ENCODE results near the gene FBXO30.

The FBXO30 gene

DNA sequence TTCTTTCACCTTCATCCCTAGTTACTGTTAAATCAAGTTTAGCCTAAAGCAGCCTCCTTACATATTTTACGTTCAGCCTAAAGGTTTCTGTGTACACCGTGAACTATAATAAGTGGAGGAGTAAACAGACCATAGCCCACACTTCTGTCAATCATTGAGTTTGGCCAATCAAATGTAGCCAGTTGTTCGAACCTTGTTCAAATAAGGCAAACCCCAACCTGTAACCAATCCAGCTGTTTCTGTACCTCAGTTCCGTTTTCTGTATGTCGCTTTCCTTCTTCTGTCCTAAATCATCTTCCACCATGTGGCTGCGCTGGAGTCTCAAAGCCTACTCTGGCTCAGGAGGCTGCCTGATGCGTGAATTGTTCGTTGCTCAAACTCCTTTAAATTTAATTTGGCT lies 1.8 kb upstream of the FBXO30 start:
- no peak for DNase-seq (ENCODE audit: low spot score)

DNA sequence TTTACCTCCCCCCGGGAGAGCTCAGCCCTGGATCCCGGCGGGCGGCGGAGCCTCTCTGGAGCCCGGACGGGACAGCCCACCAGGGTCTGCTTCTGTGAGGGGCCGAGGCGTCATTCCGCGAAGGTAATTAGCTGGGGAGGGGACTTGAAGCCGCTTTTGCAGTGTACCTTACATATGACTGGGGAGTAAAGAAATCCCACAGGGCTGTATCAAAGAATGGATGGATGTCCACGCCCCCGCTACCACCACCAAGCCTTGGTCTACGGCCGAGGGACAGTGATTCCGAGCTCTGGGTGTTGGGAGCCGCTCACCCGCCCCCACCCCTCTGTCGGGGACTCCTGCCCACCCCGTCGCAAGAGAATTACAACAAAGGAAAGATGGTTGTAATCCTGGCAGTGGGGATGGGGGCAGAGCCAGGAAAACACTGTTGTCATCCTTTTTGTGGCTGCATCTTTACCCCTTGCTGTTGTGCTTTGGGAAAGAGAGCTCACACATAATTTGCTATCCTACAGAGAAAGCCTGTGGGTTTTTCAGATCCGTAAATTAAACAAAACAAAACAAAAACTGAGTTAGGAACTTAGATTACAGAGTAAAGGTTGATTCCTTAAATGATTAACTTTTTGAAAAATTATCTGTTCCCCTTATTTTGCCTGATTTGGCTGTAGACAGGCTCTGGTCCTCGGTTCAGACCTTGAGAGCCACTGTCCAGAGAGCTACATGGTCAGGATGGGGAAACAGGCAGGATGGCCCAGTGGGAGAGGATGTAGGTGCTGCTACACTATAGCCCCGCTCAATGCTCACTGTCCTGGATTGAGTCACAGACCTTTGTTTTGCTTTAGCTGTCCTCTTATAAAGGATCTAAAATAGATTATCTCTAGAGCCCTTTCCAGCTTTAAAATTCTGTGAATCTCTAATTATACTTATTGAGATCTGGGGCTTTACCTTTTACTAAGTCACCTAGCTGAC lies 997 bp upstream of the FBXO30 start:
- DNase-seq (ENCODE audit: low spot score) = peak; percentile 74

- no peak for DNase-seq (ENCODE audit: low spot score)
Observed at GRCh38 chr6:145814035-145814500, 527 bp downstream of the FBXO30 start.

DNA sequence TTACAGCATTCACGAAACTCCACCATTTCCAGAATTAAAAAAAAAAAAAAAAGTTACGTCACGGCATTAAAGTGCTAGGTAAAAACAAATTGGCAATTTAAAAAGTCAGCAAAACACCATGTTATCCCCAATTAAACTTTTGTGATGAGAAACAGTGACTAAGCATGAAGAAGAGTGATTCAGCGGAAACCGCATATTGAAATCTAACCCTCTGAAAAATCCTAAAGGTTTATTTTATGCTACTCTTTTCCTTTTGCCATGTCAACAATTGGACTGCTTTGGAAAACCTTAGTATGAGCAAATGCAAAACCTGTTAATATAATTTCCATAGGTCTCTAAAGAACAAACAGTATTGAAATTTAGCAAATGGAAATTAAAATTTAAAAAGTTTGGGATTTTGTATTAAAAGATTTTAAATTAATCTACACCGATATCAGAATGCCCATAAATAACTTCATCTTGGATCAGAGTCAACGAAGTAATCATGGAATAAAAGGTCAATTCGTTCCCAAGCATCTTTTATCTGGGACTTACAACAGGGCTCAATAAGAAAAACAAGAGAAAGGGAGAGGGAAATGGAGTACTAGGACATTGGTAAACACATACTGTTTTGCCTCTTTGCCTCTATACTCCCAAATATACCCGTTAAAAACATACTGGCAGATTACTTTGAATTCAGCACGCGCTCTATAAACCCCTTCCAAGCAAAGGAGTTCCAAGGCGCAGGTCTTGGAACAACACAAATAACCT lies 1.1 kb downstream of the FBXO30 start:
- peak; percentile 95 for DNase-seq (ENCODE audit: low spot score)

- DNase-seq (ENCODE audit: low spot score) = no peak
Observed at GRCh38 chr6:145811741-145812140, 2.9 kb downstream of the FBXO30 start.

- DNase-seq (ENCODE audit: low spot score) = no peak
Observed at GRCh38 chr6:145809785-145810184, 4.8 kb downstream of the FBXO30 start.

DNA sequence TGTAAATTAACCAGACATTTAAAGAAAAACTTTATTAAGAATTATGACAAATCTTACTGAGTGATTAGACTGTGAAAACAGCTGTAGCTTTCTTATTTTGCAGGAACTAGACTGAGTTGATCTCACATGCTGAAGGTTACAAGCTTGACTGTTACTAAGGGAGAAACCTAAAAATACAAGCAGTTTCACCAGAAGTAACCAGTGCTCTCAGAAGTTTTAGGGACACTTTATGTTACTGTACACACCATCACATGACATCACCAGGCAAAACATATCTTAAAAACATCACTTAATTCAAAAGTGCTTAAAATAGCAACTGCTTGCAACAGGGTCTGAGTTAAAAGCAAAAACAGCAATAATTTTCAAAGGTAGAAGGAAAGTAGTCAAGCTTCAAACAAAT lies 5.4 kb downstream of the FBXO30 start:
- DNase-seq (ENCODE audit: low spot score) = no peak

- DNase-seq (ENCODE audit: low spot score) = peak; percentile 35
Observed at GRCh38 chr6:145808239-145808638, 6.4 kb downstream of the FBXO30 start.

DNA sequence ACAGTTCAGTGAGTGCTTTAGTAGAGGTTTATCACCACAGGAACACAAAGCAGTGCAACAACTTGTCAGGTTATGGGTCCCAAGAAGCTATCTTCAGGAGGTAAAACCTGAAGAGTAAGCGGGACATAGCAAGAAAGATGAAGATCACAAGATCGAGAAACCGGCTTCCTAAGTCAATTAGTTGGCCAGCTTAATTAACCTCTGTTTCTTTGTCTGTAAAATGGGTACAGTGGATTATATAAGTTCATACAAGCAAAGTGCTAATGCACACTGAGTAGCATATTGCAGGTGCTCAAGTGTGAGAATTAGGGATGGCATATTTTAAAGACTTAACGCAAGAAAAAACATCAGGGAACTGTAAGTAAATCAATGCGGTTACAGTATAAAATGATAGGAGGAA lies 12.5 kb downstream of the FBXO30 start:
- DNase-seq (ENCODE audit: low spot score) = no peak

DNA sequence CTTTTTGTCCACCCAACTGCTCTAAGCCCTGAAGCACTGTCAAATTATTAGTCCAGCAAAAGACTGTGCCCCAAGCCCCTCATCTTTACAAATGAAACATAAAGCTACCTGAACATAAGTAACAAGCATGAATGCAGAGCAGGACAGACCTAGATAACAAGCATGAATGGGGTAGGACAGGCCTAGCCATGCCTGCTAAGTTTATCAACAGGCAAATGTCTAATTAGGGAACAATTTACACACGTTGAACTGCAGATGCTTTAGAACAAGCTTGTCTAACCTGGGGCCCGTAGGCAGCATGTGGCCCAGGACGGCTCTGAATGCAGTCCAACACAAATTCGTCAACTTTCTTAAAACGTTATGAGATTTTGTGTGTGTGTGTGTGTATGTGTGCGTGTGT lies 13.6 kb downstream of the FBXO30 start:
- DNase-seq (ENCODE audit: low spot score) = no peak

GRCh38 chr6:145798530-145798929 lies 16.1 kb downstream of the FBXO30 start:
- DNase-seq (ENCODE audit: low spot score) = no peak

GRCh38 chr6:145789443-145789842 lies 25.2 kb downstream of the FBXO30 start:
- DNase-seq (ENCODE audit: low spot score) = no peak

GRCh38 chr6:145787688-145788087 lies 26.9 kb downstream of the FBXO30 start:
- no peak for DNase-seq (ENCODE audit: low spot score)

GRCh38 chr6:145784683-145785082 lies 29.9 kb downstream of the FBXO30 start:
- no peak for DNase-seq (ENCODE audit: low spot score)

GRCh38 chr6:145783796-145784195 lies 30.8 kb downstream of the FBXO30 start:
- no peak for DNase-seq (ENCODE audit: low spot score)

DNA sequence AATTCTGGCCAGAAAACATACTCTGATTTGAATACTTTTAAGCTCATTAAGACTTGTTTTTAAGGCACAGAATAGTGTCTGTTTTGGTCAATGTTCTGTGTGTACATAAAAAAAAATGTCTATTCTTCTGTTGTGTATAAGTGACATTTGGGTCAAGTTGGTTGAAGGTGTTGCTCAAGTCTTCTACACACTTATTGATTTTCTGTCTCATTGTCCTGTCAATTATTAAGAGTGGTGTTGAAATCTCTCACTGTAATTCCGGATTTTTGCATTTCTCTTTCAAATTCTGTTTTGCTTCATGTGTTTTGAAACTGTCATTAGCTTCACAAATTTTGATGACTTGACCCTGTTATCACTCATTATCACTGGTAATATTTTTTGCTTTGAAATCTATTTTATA lies 41.7 kb downstream of the FBXO30 start:
- no peak for DNase-seq (ENCODE audit: low spot score)

- no peak for DNase-seq (ENCODE audit: low spot score)
Observed at GRCh38 chr6:145765449-145765848, 49.1 kb downstream of the FBXO30 start.

GRCh38 chr6:145763742-145764141 lies 50.9 kb downstream of the FBXO30 start:
- no peak for DNase-seq (ENCODE audit: low spot score)

GRCh38 chr6:145761584-145761983 lies 53.0 kb downstream of the FBXO30 start:
- DNase-seq (ENCODE audit: low spot score) = no peak

- DNase-seq (ENCODE audit: low spot score) = no peak
Observed at GRCh38 chr6:145758113-145758512, 56.5 kb downstream of the FBXO30 start.

DNA sequence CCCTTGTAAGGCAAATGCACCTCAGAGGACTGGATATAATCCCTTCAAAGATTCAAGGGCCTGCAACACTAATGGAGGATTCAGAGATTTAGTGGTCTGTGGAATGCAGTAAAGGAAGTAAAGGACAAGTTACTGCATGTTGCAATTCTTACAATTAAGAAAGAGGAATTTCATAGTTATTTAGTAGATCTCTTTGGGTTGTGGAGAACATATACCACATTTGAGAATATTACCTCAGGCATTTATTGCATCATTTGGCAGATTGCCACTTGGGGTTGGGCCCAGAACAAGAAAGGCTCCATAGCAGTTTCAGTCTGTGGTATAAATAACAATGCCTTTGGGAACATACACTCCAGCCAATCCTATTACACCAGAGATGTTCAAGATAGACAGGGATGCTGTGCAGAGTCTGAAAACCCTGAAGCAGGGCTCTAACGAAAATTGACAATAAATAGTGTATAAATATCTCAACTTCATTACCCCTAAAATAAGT lies 58.4 kb downstream of the FBXO30 start:
- DNase-seq (ENCODE audit: low spot score) = no peak

DNA sequence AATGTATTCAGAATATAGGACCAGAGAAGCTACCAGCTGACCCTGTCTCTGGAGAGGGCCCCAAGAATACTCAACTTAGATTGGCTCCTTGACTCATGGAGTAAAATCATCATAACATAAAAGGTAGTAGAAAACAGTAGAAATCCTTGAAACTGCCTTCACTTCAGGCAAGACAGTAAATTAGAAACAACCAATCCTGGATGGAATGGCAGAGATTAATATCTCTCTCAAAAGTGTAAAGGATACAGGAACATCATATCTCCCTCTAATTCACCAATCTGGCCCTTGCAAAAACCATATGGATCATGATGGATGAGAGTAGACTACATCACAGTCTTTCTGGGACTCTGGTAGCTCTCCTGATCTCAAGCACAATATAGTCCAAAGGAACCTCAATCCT lies 58.9 kb downstream of the FBXO30 start:
- no peak for DNase-seq (ENCODE audit: low spot score)

DNA sequence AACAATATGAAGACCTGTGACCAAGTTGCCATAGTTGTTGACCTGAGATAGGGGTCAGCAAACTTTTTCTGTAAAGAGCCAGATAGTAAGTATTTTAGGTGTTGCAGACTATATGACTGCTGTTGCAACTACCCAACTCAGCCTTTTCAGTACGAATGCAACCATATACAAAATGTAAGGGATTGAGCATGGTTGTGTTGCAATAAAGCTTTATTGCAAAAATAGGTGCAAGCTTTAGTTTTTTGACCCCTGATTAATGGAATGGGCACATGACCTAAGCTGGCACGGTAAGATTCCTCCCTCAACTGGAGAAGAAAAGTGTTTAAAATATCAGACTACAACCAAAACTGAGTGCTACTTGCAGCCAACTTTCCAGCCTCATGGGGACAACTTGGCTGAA lies 62.0 kb downstream of the FBXO30 start:
- no peak for DNase-seq (ENCODE audit: low spot score)
